KBM-7 (cell line): ENCODE data around the gene XRCC5.

Source experiments
- DNase-seq: peaks from one replicate; pipeline ENCODE4 v3.0.0-alpha.2; 2015
- in situ Hi-C: fragments of 300-500 bp; cut with MboI; formaldehyde crosslinking; loops from 2 replicates; pipeline ENCODE4 v1.14.3; 2020; ENCODE audit warnings: low sequenced_read_pairs, low pct_unique_long_range_greater_than_20kb, mixed read lengths

XRCC5 gene

DNA sequence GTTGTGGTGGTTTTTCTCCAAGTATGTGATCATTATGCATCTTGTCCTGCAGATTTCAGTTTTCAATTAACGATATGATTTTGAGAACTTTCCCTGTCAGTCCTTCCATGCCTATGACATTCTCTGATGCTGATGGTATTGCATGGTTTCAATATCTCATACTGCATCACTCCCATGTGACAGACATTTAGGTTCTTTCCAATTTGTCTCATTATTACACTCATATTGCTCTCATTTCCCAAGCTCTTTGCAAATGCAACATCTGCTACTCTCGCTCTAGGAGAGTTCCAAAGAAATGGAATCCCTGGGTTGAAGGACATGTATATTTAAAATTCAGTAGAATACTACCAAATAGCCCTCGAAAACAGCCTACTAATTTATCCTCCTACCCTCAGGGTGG lies 137.6 kb downstream of the XRCC5 start:
- no peak for DNase-seq
- in situ Hi-C loops: no loop called here
